AG08396 (cell line): ENCODE results near the gene ATP8B3.

Experiments
- DNase-seq: peaks from one replicate; pipeline ENCODE4 v3.0.0; 2012; ENCODE audit warnings: low spot score, mixed read lengths

ATP8B3 gene

GRCh38 chr19:1816530-1817298, 4.6 kb upstream of the ATP8B3 start:
- no peak for DNase-seq

GRCh38 chr19:1815605-1816529, 3.8 kb upstream of the ATP8B3 start:
- DNase-seq = no peak

- no peak for DNase-seq
Observed at GRCh38 chr19:1814833-1815604, 2.9 kb upstream of the ATP8B3 start.

GRCh38 chr19:1814391-1814790, 2.3 kb upstream of the ATP8B3 start:
- DNase-seq = no peak

GRCh38 chr19:1813192-1814182, 1.4 kb upstream of the ATP8B3 start:
- DNase-seq = no peak

GRCh38 chr19:1812426-1813191, 533 bp upstream of the ATP8B3 start:
- peak; percentile 96 for DNase-seq

- peak; percentile 81 for DNase-seq
Observed at GRCh38 chr19:1811472-1811894, 593 bp downstream of the ATP8B3 start.

- no peak for DNase-seq
Observed at GRCh38 chr19:1810439-1811160, 1.5 kb downstream of the ATP8B3 start.

- DNase-seq = no peak
Observed at GRCh38 chr19:1809678-1810077, 2.4 kb downstream of the ATP8B3 start.

GRCh38 chr19:1808395-1808731, 3.7 kb downstream of the ATP8B3 start:
- DNase-seq = no peak

- DNase-seq = no peak
Observed at GRCh38 chr19:1807695-1808394, 4.2 kb downstream of the ATP8B3 start.

- DNase-seq = no peak
Observed at GRCh38 chr19:1807030-1807694, 4.9 kb downstream of the ATP8B3 start.

- no peak for DNase-seq
Observed at GRCh38 chr19:1806184-1807029, 5.7 kb downstream of the ATP8B3 start.

GRCh38 chr19:1805401-1806183, 6.5 kb downstream of the ATP8B3 start:
- DNase-seq = no peak

- no peak for DNase-seq
Observed at GRCh38 chr19:1804858-1805257, 7.2 kb downstream of the ATP8B3 start.

GRCh38 chr19:1799695-1800342, 12.3 kb downstream of the ATP8B3 start:
- no peak for DNase-seq
